Measurements from ENCODE around the gene NCAPD3.

NCAPD3 gene

GRCh38 chr11:134231958-134232659, 8.3 kb upstream of the NCAPD3 start:
- TF ChIP-seq SPI1 (IDR thresholded peaks at IDR 0.05; ENCODE audit: low read depth, low read length) = 0 out of 2 replicates have a peak, but pooled peaks have one; percentile 6
- no peak for TF ChIP-seq POLR2A (IDR thresholded peaks at IDR 0.05; ENCODE audit: low read depth, low read length)
- no peak for TF ChIP-seq TAF1 (IDR thresholded peaks at IDR 0.05; ENCODE audit: low read depth, low read length)
- FAIRE-seq = no peak
- DNase-seq (ENCODE audit: insufficient read length, low spot score) = no peak

GRCh38 chr11:134230339-134230738, 6.6 kb upstream of the NCAPD3 start:
- FAIRE-seq (peak; percentile 79), DNase-seq (ENCODE audit: insufficient read length, low spot score) (no peak)
- TF ChIP-seq TAF1 (IDR thresholded peaks at IDR 0.05; ENCODE audit: low read depth, low read length) (no peak), PAX5 (IDR thresholded peaks at IDR 0.05; ENCODE audit: insufficient read depth, low read length, severe bottlenecking) (no peak), POU2F2 (IDR thresholded peaks at IDR 0.05; ENCODE audit: low read depth, low read length) (no peak), POLR2AphosphoS5 (IDR thresholded peaks at IDR 0.05; ENCODE audit: low read depth, low read length) (no peak), SPI1 (IDR thresholded peaks at IDR 0.05; ENCODE audit: low read depth, low read length) (no peak), POLR2A (IDR thresholded peaks at IDR 0.05; ENCODE audit: low read depth, low read length) (no peak)

- no peak for FAIRE-seq
These were observed 5.5 kb upstream of the NCAPD3 start for GRCh38 chr11:134229126-134229790.

GRCh38 chr11:134228625-134229024, 4.9 kb upstream of the NCAPD3 start:
- peak; percentile 51 for DNase-seq (ENCODE audit: insufficient read length, low spot score)
- peak; percentile 90 for FAIRE-seq
- TF ChIP-seq POLR2AphosphoS5 (IDR thresholded peaks at IDR 0.05; ENCODE audit: low read depth, low read length) = no peak
- no peak for TF ChIP-seq POLR2A (IDR thresholded peaks at IDR 0.05; ENCODE audit: low read depth, low read length)
- TF ChIP-seq PAX5 (IDR thresholded peaks at IDR 0.05; ENCODE audit: insufficient read depth, low read length, severe bottlenecking) = peak; percentile 83
- TF ChIP-seq POU2F2 (IDR thresholded peaks at IDR 0.05; ENCODE audit: low read depth, low read length) = peak; percentile 83; the same call in 1 of the 2 replicates
- no peak for TF ChIP-seq SPI1 (IDR thresholded peaks at IDR 0.05; ENCODE audit: low read depth, low read length)

More at GRCh38 chr11:134229126-134229790, 5.5 kb upstream of the NCAPD3 start:
- DNase-seq (ENCODE audit: insufficient read length, low spot score) = no peak
- TF ChIP-seq POU2F2 (IDR thresholded peaks at IDR 0.05; ENCODE audit: low read depth, low read length) = no peak
- TF ChIP-seq TAF1 (IDR thresholded peaks at IDR 0.05; ENCODE audit: low read depth, low read length) = no peak
- TF ChIP-seq PAX5 (IDR thresholded peaks at IDR 0.05; ENCODE audit: insufficient read depth, low read length, severe bottlenecking) = no peak
- TF ChIP-seq POLR2A (IDR thresholded peaks at IDR 0.05; ENCODE audit: low read depth, low read length) = no peak
- no peak for TF ChIP-seq POLR2AphosphoS5 (IDR thresholded peaks at IDR 0.05; ENCODE audit: low read depth, low read length)
- no peak for TF ChIP-seq SPI1 (IDR thresholded peaks at IDR 0.05; ENCODE audit: low read depth, low read length)

- TF ChIP-seq POU2F2 (IDR thresholded peaks at IDR 0.05; ENCODE audit: low read depth, low read length) = no peak
- no peak for TF ChIP-seq POLR2A (IDR thresholded peaks at IDR 0.05; ENCODE audit: low read depth, low read length)
- TF ChIP-seq PAX5 (IDR thresholded peaks at IDR 0.05; ENCODE audit: insufficient read depth, low read length, severe bottlenecking) = no peak
- TF ChIP-seq POLR2AphosphoS5 (IDR thresholded peaks at IDR 0.05; ENCODE audit: low read depth, low read length) = no peak
- TF ChIP-seq TAF1 (IDR thresholded peaks at IDR 0.05; ENCODE audit: low read depth, low read length) = no peak
- no peak for TF ChIP-seq SPI1 (IDR thresholded peaks at IDR 0.05; ENCODE audit: low read depth, low read length)
- FAIRE-seq (no peak), DNase-seq (ENCODE audit: insufficient read length, low spot score) (no peak)
These were observed 3.1 kb upstream of the NCAPD3 start for GRCh38 chr11:134226806-134227325.

- peak; percentile 61 for FAIRE-seq
- no peak for DNase-seq (ENCODE audit: insufficient read length, low spot score)
- no peak for TF ChIP-seq SPI1 (IDR thresholded peaks at IDR 0.05; ENCODE audit: low read depth, low read length)
- TF ChIP-seq TAF1 (IDR thresholded peaks at IDR 0.05; ENCODE audit: low read depth, low read length) = peak; percentile 3; the same call in 1 of the 2 replicates
These were observed 1.2 kb upstream of the NCAPD3 start for GRCh38 chr11:134224710-134225664.

GRCh38 chr11:134223121-134223520, 646 bp downstream of the NCAPD3 start:
- DNase-seq (ENCODE audit: insufficient read length, low spot score) (no peak), FAIRE-seq (no peak)
- no peak for TF ChIP-seq SPI1 (IDR thresholded peaks at IDR 0.05; ENCODE audit: low read depth, low read length)
- TF ChIP-seq PAX5 (IDR thresholded peaks at IDR 0.05; ENCODE audit: insufficient read depth, low read length, severe bottlenecking) = no peak
- no peak for TF ChIP-seq POU2F2 (IDR thresholded peaks at IDR 0.05; ENCODE audit: low read depth, low read length)
- TF ChIP-seq POLR2A (IDR thresholded peaks at IDR 0.05; ENCODE audit: low read depth, low read length) = no peak
- no peak for TF ChIP-seq POLR2AphosphoS5 (IDR thresholded peaks at IDR 0.05; ENCODE audit: low read depth, low read length)
- no peak for TF ChIP-seq TAF1 (IDR thresholded peaks at IDR 0.05; ENCODE audit: low read depth, low read length)

- DNase-seq (ENCODE audit: insufficient read length, low spot score) (no peak), FAIRE-seq (no peak)
- TF ChIP-seq POLR2A (IDR thresholded peaks at IDR 0.05; ENCODE audit: low read depth, low read length) (no peak), SPI1 (IDR thresholded peaks at IDR 0.05; ENCODE audit: low read depth, low read length) (no peak), TAF1 (IDR thresholded peaks at IDR 0.05; ENCODE audit: low read depth, low read length) (no peak), POU2F2 (IDR thresholded peaks at IDR 0.05; ENCODE audit: low read depth, low read length) (no peak), PAX5 (IDR thresholded peaks at IDR 0.05; ENCODE audit: insufficient read depth, low read length, severe bottlenecking) (no peak), POLR2AphosphoS5 (IDR thresholded peaks at IDR 0.05; ENCODE audit: low read depth, low read length) (no peak)
These were observed 7.0 kb downstream of the NCAPD3 start for GRCh38 chr11:134216816-134217215.

- no peak for DNase-seq (ENCODE audit: insufficient read length, low spot score)
- TF ChIP-seq PAX5 (IDR thresholded peaks at IDR 0.05; ENCODE audit: insufficient read depth, low read length, severe bottlenecking) (no peak), TAF1 (IDR thresholded peaks at IDR 0.05; ENCODE audit: low read depth, low read length) (no peak), POLR2A (IDR thresholded peaks at IDR 0.05; ENCODE audit: low read depth, low read length) (no peak), SPI1 (IDR thresholded peaks at IDR 0.05; ENCODE audit: low read depth, low read length) (no peak), POLR2AphosphoS5 (IDR thresholded peaks at IDR 0.05; ENCODE audit: low read depth, low read length) (no peak), POU2F2 (IDR thresholded peaks at IDR 0.05; ENCODE audit: low read depth, low read length) (no peak)
- FAIRE-seq = no peak
These were observed 7.9 kb downstream of the NCAPD3 start for GRCh38 chr11:134215836-134216235.
